HEK293T (cell line): ENCODE data around the gene HIVEP3.

Source experiments
- ARNT ChIP-seq: fragments of 450-650 bp; IDR thresholded peaks from 2 replicates; pipeline ENCODE4 v1.6.1; 2017; ENCODE audit warnings: mild to moderate bottlenecking
- BHLHE40 ChIP-seq: fragments of 450-650 bp; IDR thresholded peaks from 2 replicates; pipeline ENCODE4 v1.6.1; 2016; ENCODE audit warnings: mild to moderate bottlenecking, moderate library complexity, borderline replicate concordance
- FOXA1 ChIP-seq: fragments of 450-650 bp; IDR thresholded peaks from 2 replicates; pipeline ENCODE4 v1.6.1; 2016; ENCODE audit warnings: mild to moderate bottlenecking
- FOXM1 ChIP-seq: fragments of 450-650 bp; IDR thresholded peaks from 2 replicates; pipeline ENCODE4 v1.6.1; 2017; ENCODE audit warnings: mild to moderate bottlenecking, borderline replicate concordance
- HDGF ChIP-seq: fragments of 450-650 bp; IDR thresholded peaks from 2 replicates; pipeline ENCODE4 v1.6.1; 2017; ENCODE audit warnings: antibody characterized with exemption, borderline replicate concordance
- SUZ12 ChIP-seq: fragments of 450-650 bp; IDR thresholded peaks from 2 replicates; pipeline ENCODE4 v1.6.1; 2016; ENCODE audit warnings: mild to moderate bottlenecking
- TARDBP ChIP-seq: fragments of 450-650 bp; IDR thresholded peaks from 2 replicates; pipeline ENCODE4 v1.6.1; 2016
- ZNF384 ChIP-seq: fragments of 450-650 bp; IDR thresholded peaks from 2 replicates; pipeline ENCODE4 v1.6.1; 2016

DNA sequence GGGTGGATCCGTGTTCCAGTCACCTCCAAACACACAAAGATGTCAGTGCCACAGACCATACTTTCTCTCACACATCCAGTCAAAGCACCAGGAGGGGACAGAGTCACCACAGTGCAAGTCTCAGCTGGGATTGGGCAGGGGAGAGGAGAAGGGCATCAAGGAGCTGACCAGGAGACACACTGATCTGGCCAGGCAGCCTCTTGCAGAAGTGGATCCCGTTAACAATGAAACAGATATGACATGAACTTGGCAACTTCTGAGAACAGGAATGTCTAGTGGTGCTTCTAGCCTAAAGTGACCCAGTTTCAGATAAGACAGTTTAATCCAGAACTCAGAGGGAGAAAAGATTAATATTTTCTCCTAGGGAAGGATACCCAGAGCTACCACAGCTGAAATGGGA is 71.0 kb downstream of the HIVEP3 start:
- TF ChIP-seq FOXA1 (no peak), TARDBP (no peak), HDGF (no peak), ZNF384 (no peak), SUZ12 (no peak), FOXM1 (no peak), ARNT (no peak), BHLHE40 (no peak)
